Measurements from ENCODE around the gene ABHD2. TPM values are rescaled to one million over a fixed set of nuclear protein-coding genes. Genes with fewer than 3 reads are reported as not detected.

ABHD2 gene
- total RNA-seq, 1 donor from 2014 or later, result 185 TPM

GRCh38 chr15:89093509-89093908 lies 5.3 kb downstream of the ABHD2 start:
- intact Hi-C loops (cut with DNase I), result no loop called here
- no peak for DNase-seq (ENCODE audit: low spot score)

GRCh38 chr15:89095073-89095472 lies 6.8 kb downstream of the ABHD2 start:
- intact Hi-C loops (cut with DNase I), result no loop called here
- DNase-seq (ENCODE audit: low spot score), result no peak

- no peak for DNase-seq (ENCODE audit: low spot score)
- intact Hi-C loops (cut with DNase I), result no loop called here
These were observed 7.3 kb downstream of the ABHD2 start for GRCh38 chr15:89095556-89095955.

DNA sequence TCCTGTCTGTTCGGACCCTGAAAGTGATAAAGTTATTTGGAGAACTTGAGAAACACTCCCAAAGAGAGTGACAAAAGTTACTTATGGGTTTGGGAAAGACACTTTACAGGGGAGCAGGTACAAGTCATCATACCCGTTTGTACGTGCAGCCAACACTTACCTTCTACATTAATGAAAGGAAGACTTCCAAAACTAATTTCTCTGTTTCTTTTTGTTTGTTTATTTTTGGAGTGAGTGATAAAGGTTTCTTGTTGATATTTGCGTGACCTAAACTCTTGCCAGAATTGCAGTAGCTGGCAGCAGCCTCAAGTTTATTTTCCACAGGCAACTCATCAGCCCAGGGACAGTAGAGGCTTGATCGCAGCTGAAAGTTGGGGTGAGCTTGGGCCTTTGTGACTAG lies 8.4 kb downstream of the ABHD2 start:
- DNase-seq (ENCODE audit: low spot score), result no peak
- intact Hi-C loops (cut with DNase I), result no loop called here

DNA sequence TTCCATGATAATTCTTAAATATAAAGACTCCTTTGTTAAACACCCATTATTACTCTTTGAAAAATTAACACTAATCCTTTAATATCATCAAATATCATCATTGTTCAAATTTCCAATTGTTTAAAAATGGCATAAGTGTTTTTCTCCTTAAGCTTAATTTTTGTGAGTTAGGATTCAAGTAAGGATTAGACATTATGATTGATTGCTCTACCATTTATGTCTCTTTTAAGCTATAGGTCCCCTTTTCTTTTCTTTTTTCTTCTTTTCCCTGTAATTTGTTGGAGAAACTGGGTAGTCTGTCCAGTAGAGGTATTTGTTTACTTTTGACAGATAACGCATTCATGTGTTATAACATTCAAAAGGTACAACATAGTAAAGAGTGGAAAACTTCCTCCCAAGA lies 9.1 kb downstream of the ABHD2 start:
- no peak for DNase-seq (ENCODE audit: low spot score)
- intact Hi-C loops (cut with DNase I), result no loop called here

DNA sequence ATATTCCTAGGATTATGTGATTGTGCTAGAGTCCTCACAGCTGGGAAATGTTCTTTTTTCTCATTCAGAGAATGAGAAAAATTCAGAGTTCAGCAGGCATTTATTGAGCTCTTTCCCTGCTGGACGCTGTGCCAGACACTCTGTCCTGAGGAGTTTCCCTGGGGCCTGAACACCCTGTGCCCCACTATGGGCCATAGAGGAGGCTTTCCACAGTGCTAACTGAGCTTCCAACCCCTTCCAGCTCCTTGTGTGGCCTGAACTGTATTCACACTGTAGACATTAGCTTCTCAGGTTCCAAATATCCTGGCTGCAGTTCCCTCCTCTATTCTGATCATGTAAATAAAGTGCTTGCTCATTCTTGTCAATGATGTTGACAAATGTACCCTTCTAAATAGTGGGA lies 10.0 kb downstream of the ABHD2 start:
- intact Hi-C loops (cut with DNase I), result no loop called here
- no peak for DNase-seq (ENCODE audit: low spot score)

GRCh38 chr15:89099968-89100367 lies 11.7 kb downstream of the ABHD2 start:
- DNase-seq (ENCODE audit: low spot score), result no peak
- intact Hi-C loops (cut with DNase I), result no loop called here

DNA sequence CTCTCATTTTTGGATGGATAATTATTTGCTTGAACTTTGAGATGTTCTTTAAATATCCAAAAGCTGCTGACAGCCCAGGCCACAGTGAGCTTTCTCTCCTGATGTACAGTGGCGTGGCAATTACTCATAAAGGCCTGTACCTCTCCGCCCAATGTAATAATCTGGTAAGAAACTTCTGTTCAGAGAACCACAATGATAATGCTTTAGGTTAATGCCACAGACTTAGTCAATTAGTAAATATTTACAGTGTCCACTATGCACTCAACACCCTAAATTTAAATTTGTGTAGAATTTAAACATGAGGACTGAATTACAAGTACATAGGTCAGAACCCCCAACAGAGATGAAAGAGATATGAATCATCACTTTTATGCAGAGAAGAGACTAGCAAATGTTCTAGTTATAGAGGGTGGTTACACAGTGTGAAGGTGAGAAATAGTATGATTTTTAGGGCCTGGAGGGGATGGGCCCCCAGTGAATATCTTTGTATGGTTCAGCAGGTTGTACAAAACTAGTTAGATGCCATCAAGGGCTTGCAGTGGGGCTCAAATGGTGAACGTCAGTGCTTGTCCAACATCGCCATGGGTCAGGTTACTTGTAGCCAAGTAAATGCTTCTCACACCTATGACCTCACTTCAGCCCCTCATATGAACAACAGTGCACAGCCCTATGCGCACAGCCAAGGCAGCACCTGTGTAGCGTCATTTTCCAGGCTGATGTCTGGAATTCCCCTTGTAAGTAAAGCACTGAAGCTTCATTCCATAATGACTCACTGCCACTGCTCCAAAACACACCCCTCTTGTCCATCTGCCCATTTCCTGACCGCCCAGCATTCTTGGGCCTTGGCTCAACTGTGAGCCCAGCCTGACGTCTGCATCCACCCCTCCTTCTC lies 13.3 kb downstream of the ABHD2 start:
- intact Hi-C loops (cut with DNase I), result no loop called here
- peak; percentile 87 for DNase-seq (ENCODE audit: low spot score)

DNA sequence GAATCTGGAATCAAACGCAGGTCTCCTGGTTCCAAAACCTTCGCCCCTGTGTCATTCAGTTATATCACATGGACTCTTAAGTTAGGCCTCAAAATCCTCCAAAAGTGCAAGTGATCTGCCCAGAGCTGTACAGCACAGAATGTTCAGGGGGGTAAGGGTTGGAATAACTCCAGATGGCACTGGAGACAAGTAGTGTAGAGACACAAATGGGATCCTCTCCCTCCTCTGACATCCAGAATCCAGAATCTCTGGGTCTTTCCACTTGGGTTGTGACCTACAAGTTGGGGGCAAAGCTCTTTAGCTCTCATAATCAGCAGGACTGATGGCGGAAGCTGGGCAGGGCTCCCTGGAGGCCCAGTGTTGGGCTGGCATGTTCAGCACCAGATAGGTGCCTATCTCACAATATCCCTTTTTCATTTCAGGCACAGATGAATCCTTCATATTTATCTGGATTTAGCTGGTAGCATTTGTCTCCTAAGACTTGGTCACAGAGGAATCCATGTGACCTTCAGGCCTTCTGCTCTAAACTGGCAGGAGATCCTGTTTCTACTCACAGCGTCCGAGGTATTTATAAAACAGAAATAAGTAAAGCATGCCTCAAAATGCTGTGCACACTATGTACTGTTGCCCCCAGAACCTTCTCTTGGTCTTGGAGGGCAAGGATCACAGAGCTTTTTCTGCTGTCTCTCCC lies 15.4 kb downstream of the ABHD2 start:
- no peak for DNase-seq (ENCODE audit: low spot score)
- intact Hi-C loops (cut with DNase I), result no loop called here

DNA sequence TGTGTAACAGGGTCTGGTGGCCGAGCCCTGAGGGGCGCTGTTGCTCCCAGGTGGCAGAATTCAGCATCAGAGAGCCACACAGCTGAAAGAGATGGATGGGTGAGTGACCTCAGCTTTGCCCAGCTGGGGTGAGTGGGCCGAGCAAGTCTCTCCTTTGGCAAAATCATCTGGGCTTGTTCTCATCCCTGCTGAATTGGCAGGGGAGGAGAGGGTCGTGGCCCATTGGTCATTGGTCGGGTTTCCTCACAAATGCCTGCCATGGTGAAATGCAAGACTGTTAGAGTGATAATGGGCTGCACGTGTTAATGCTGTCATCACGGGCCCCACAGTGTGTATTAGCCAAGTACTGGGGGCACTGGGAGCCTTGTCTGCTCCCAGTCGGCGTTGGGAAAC lies 15.9 kb downstream of the ABHD2 start:
- no peak for DNase-seq (ENCODE audit: low spot score)

GRCh38 chr15:89105147-89105546 lies 16.9 kb downstream of the ABHD2 start:
- no peak for DNase-seq (ENCODE audit: low spot score)
- intact Hi-C loops (cut with DNase I), result no loop called here

More for the DNA sequence above, 15.9 kb downstream of the ABHD2 start:
- intact Hi-C loops (cut with DNase I), result no loop called here

- intact Hi-C loops (cut with DNase I), result no loop called here
These were observed 17.9 kb downstream of the ABHD2 start for GRCh38 chr15:89106200-89106599.

GRCh38 chr15:89107984-89108383 lies 19.7 kb downstream of the ABHD2 start:
- no peak for DNase-seq (ENCODE audit: low spot score)
- intact Hi-C loops (cut with DNase I), result no loop called here

More at GRCh38 chr15:89106200-89106599, 17.9 kb downstream of the ABHD2 start:
- DNase-seq (ENCODE audit: low spot score), result no peak

GRCh38 chr15:89108835-89109234 lies 20.6 kb downstream of the ABHD2 start:
- intact Hi-C loops (cut with DNase I), result no loop called here
- no peak for DNase-seq (ENCODE audit: low spot score)

DNA sequence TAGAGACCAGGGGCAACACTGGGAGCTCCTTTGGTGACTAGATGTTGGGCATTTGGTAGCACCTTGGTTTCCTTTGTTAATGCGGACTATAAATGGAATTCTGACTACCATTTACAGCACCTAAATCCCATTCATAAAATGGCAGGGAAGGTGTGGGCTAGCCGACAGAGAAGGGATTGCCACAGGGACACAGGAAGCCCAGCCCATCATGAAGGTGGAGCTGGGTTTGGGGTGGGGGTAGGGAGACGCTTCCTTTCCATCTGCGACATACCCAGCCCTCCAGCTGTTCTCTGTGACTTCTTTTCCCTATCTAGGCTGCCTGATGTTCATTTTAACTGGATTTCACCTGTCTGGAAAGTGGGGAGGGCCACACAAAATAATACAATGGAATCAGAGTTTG lies 21.0 kb downstream of the ABHD2 start:
- DNase-seq (ENCODE audit: low spot score), result no peak
- intact Hi-C loops (cut with DNase I), result no loop called here

- intact Hi-C loops (cut with DNase I), result no loop called here
- no peak for DNase-seq (ENCODE audit: low spot score)
These were observed 21.8 kb downstream of the ABHD2 start for GRCh38 chr15:89110060-89110459.

- intact Hi-C loops (cut with DNase I), result no loop called here
- no peak for DNase-seq (ENCODE audit: low spot score)
These were observed 23.1 kb downstream of the ABHD2 start for GRCh38 chr15:89111352-89111751.

DNA sequence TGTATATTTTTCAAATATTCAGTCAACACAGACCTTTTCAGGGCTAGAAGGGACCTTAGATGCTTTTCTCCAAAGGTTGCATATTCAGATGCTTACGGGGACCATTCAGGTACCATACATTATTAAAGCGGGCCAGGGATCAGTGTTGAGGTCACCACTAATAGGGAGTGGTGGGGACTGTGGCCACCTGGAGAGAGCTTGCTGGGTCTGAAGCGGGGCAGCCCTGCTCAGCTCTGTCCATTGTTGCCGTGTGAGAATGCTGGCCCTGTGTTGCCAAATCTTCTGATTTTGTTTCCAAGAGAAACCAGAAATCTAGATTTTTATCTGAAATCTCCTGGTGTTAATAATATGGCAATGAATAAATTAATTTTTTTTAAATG lies 23.7 kb downstream of the ABHD2 start:
- intact Hi-C loops (cut with DNase I), result no loop called here
- no peak for DNase-seq (ENCODE audit: low spot score)

- intact Hi-C loops (cut with DNase I), result no loop called here
These were observed 24.2 kb downstream of the ABHD2 start for GRCh38 chr15:89112341-89112971.

DNA sequence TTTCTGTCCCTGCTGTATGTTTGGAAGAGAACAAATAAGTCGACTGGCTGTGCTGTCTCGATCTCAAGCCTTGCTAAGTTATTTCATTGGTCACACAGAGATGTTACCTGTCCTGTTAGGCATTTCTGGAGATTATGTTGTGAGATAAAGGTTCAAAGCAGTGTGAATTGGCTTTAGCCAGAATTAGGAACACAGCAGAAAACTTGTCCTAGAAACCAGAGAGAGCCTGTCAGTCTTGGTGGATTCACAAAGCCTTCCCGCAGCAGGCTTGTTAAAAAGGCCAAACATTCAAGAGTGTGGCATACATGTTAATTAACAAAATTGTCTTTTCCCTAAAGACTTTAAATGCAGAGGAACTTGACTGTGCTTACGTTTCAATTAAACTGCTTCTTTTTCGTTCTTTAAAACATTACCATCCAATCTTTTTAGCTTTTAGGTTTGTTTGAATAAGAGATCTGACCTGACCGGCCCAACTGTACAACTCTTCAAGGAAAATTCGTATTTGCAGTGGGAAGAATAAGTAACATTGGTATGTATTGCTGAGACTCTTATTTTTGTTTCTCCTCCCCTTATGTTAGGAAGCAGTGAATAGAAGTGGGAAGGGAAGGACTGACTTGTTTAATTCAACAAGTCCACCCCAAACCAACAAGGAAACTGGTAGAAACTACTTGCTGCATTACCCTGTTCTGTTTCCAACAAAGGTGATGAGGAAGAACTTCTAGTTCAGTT lies 25.2 kb downstream of the ABHD2 start:
- intact Hi-C loops (cut with DNase I), result no loop called here
- DNase-seq (ENCODE audit: low spot score), result no peak

More at GRCh38 chr15:89112341-89112971, 24.2 kb downstream of the ABHD2 start:
- DNase-seq (ENCODE audit: low spot score), result no peak

Data from cardiac septum (tissue), 1 donor.